Measurements from ENCODE around the gene CEBPG. TPM values are rescaled to one million over a fixed set of nuclear protein-coding genes. Genes with fewer than 3 reads are reported as not detected.

CEBPG gene
- total RNA-seq: 10 to 100 TPM; 13.1 to 18.3 (median 15.7) TPM
- polyA plus RNA-seq: 12.7 TPM
- long read RNA-seq, donor 1, full-length matches to known transcripts: 32 of 36 reads
- long read RNA-seq, donor 1, partial matches to known transcripts: 0 of 36 reads
- long read RNA-seq, donor 1, other reads (novel, unspliced or antisense): 4 of 36 reads
- long read RNA-seq, donor 2, full-length matches to known transcripts: 29 of 29 reads
- long read RNA-seq, donor 2, partial matches to known transcripts: 0 of 29 reads
- long read RNA-seq, donor 2, other reads (novel, unspliced or antisense): 0 of 29 reads
- long read RNA-seq, donor 3, full-length matches to known transcripts: 75 of 82 reads
- long read RNA-seq, donor 3, partial matches to known transcripts: 5 of 82 reads
- long read RNA-seq, donor 3, other reads (novel, unspliced or antisense): 2 of 82 reads
- long read RNA-seq, donor 4, full-length matches to known transcripts: 13 of 13 reads
- long read RNA-seq, donor 4, partial matches to known transcripts: 0 of 13 reads
- long read RNA-seq, donor 4, other reads (novel, unspliced or antisense): 0 of 13 reads

DNA sequence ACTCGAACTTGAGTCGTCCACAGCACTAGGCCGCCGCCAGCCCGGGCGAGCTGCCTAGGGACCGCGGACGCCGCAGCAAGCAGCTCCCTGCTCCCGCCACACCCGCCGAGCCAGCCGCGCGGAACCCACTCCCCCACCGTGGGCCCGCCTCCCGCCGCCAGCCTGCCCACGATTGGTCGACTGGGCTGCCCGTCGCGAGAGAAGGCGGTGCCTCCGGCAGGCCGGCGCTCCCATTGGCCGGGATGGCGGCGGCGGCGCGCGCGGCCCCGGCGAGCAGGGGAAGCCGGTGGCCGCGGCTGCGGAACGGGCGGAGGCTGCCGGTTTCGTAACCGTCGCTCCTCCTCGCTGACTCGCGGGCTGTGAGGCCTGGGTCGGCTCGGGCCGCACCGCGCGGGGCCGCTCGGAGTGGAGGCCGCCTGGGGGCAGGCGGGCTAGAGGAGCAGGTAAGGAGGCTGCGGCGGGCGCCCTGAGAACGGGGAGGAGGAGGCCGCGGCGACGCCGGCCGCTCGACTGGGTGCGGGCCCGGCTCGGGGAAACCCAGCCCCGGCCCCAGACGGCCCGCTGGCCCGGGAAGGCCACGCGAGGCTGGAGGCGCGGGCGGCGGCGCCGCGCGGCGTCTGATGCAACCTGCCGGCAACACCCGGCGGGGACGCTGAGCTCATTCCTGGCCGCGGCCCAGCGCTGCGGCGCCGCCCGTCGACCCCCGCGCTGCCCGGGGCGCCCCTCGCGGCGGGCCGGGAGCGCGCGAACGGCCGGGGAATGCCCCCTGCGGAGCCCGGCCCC lies at the start of gene CEBPG:
Gene CEBPG (plus strand): TSS at position 257 of the 783 bp plus-strand sequence. CDS start 5,531 bp downstream, outside the sequence.
- ATAC-seq (peak; percentile 99), DNase-seq (peak; percentile 94 to 98 (median 98))
- no peaks in the 10 kb centered on the region for H3K9me3 ChIP-seq (ENCODE audit: control insufficient read depth, low read length)
- H3K4me1 ChIP-seq (ENCODE audit: control insufficient read depth, insufficient read depth, low read length): peaks cover 6% of the 10 kb centered on the region
- H3K27ac ChIP-seq (ENCODE audit: low read length): peak within 1 kb of the TSS; percentile 99
- H3K27me3 ChIP-seq (ENCODE audit: control insufficient read depth, insufficient read depth): no peaks in the 10 kb centered on the region
- under 1% methylated on average over 117 of the region's 118 CpGs for WGBS
- intact Hi-C loops (cut with DNase I): loop anchor here in 1 of 4 donors (10.0 kb wide), 1 partner anchor 69 kb away; the partner anchor contains the start of gene CEBPA
- peak within 1 kb of the TSS; percentile 89 for H3K4me3 ChIP-seq (ENCODE audit: low read length)

DNA sequence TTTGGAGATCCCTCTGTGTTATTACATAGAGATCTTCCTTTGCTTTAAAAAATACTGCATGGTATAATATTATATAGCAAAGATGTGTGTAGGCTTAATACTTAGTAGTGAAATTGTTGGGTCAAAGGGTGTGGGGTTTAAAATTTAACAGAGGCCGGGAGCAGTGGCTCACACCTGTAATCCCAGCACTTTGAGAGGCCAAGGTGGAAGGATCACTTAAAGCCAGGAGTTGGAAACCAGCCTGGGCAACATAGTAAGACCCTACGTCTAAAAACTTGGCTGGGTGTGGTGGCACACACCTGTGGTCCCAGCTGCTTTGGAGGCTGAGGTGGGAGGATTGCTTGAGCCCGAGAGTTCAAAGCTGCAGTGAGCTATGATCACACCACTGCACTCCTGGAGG lies 48.9 kb upstream of the CEBPG start:
- Histone ChIP-seq H3K27ac (ENCODE audit: low read length) (no peak overlapping the region), H3K9me3 (ENCODE audit: control insufficient read depth, low read length) (peaks cover 2% of the 10 kb centered on the region), H3K4me3 (ENCODE audit: low read length) (no peak overlapping the region), H3K4me1 (ENCODE audit: control insufficient read depth, insufficient read depth, low read length) (no peaks in the 10 kb centered on the region), H3K27me3 (ENCODE audit: control insufficient read depth, insufficient read depth) (no peaks in the 10 kb centered on the region)
- 81% methylated on average over 3 of the region's 3 CpGs for WGBS
- no peak for ATAC-seq
- DNase-seq: no peak
- intact Hi-C loops (cut with DNase I): no loop called here

DNA sequence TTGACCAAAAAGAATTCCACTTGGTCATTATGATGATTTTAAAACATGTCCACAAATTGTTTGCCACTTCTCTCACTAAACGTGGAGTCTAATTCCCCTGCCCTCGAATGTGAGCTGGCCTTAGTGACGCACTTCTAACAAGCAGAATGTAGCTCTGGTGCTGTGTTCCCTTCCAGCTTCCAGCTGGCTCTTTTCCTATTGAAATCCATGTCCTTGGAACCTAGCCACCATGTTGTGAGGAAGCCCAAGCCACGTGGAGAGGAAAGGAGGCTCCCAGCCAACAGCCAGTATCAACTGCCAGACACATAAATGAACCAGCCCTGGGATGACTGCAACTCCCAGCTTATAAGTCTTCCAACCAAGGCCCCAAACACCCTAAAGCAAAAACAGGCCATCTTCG lies 47.6 kb upstream of the CEBPG start:
- 44% methylated on average over 5 of the region's 5 CpGs for WGBS
- intact Hi-C loops (cut with DNase I): no loop called here
- no peak overlapping the region for H3K27ac ChIP-seq (ENCODE audit: low read length)
- ATAC-seq: peak; percentile 49 to 72
- H3K4me3 ChIP-seq (ENCODE audit: low read length): no peak overlapping the region
- peaks cover 2% of the 10 kb centered on the region for H3K9me3 ChIP-seq (ENCODE audit: control insufficient read depth, low read length)
- peak in 2 of 3 donors; percentile 58 to 78 for DNase-seq
- H3K27me3 ChIP-seq (ENCODE audit: control insufficient read depth, insufficient read depth): no peaks in the 10 kb centered on the region
- H3K4me1 ChIP-seq (ENCODE audit: control insufficient read depth, insufficient read depth, low read length): peaks cover 2% of the 10 kb centered on the region

DNA sequence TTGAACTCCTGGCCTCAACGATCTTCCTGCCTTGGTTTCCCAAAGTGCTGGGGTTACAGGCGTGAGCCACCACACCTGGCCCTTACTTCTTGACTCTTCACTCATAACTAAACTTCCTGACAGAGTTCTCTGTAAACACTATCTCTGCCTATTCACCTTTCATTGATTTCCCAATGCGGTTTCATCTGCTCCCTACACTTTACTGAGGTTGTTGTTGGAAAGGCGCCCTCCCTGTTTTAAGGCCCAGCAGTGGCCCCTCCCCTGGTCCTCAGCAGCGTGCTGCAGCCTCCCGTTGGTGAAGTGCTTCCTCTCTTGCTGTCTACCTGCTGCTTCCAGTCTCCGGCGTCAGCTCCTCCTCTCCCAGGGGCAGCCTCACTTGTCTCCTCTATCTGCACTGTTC lies 44.4 kb upstream of the CEBPG start:
- Histone ChIP-seq H3K4me1 (ENCODE audit: control insufficient read depth, insufficient read depth, low read length) (peaks cover 2% of the 10 kb centered on the region), H3K27me3 (ENCODE audit: control insufficient read depth, insufficient read depth) (no peaks in the 10 kb centered on the region), H3K9me3 (ENCODE audit: control insufficient read depth, low read length) (peaks cover 2% of the 10 kb centered on the region), H3K4me3 (ENCODE audit: low read length) (no peak overlapping the region), H3K27ac (ENCODE audit: low read length) (no peak overlapping the region)
- WGBS: 65% methylated on average over 8 of the region's 8 CpGs
- DNase-seq (no peak), ATAC-seq (no peak)
- intact Hi-C loops (cut with DNase I): no loop called here

DNA sequence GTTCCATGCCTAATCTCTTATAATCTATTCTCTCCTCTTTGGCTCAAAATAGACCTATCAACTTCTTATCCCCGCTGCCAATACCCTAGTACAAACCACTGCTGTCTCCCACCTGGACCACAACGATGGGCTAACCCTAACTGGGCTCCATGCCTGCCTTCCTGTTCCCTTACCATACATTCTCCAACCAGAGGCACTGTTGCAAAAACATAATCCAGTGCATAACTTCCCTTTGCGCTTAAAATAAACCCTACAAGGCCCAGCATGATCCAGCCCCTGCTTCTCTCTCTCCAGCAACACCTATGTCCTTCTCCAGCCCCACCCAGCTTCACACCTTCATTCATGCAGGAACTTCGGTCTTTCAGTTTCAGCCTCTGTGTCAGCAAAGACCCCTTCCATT lies 43.8 kb upstream of the CEBPG start:
- Histone ChIP-seq H3K9me3 (ENCODE audit: control insufficient read depth, low read length) (peaks cover 2% of the 10 kb centered on the region), H3K4me3 (ENCODE audit: low read length) (no peak overlapping the region), H3K27me3 (ENCODE audit: control insufficient read depth, insufficient read depth) (no peaks in the 10 kb centered on the region), H3K27ac (ENCODE audit: low read length) (no peak overlapping the region), H3K4me1 (ENCODE audit: control insufficient read depth, insufficient read depth, low read length) (peaks cover 2% of the 10 kb centered on the region)
- 75% methylated on average over 4 of the region's 4 CpGs for WGBS
- intact Hi-C loops (cut with DNase I): no loop called here
- no peak for DNase-seq
- no peak for ATAC-seq

DNA sequence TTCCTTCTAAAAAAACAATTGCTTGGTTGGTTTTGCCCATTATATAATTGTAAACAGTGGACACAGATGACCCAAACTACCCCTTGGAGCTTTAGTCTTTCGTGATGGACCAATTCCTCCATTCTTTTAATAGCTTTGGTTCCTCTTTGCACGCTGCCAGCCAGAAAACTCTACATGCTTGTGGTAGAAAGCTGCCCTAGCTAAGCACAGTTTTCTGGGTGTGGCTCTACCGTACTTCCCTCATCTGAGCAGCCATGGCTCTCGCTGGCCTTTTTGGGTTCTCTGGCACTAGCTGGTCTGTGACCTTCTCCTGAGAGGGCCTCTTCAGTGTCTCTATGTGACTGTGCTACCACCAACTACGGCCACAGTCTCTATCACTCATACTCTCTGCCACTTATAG lies 41.3 kb upstream of the CEBPG start:
- H3K27ac ChIP-seq (ENCODE audit: low read length): no peak overlapping the region
- H3K4me1 ChIP-seq (ENCODE audit: control insufficient read depth, insufficient read depth, low read length): peaks cover 2% of the 10 kb centered on the region
- no peak for DNase-seq
- H3K4me3 ChIP-seq (ENCODE audit: low read length): no peak overlapping the region
- WGBS: 74% methylated on average over 5 of the region's 5 CpGs
- H3K9me3 ChIP-seq (ENCODE audit: control insufficient read depth, low read length): no peaks in the 10 kb centered on the region
- no peaks in the 10 kb centered on the region for H3K27me3 ChIP-seq (ENCODE audit: control insufficient read depth, insufficient read depth)
- peak; percentile 29 to 47 for ATAC-seq
- intact Hi-C loops (cut with DNase I): no loop called here

DNA sequence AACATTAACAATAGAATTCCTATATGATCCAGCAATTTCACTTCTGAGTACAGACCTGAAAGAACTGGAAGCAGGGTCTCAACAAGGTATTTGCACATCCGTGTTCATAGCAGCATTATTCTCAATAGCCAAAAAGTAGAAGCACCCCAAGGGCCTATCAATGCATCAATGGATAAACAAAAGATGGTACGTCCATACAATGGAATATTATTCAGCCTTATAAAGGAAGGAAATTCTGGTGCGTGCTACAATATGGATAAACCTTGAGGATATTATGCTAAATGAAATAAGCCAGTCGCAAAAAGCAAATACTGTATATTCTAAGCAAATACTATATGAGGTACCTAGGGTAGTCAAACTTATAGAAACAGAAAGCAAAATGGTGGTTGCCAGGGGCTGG lies 40.4 kb upstream of the CEBPG start:
- Histone ChIP-seq H3K9me3 (ENCODE audit: control insufficient read depth, low read length) (no peaks in the 10 kb centered on the region), H3K4me3 (ENCODE audit: low read length) (no peak overlapping the region), H3K27me3 (ENCODE audit: control insufficient read depth, insufficient read depth) (no peaks in the 10 kb centered on the region), H3K4me1 (ENCODE audit: control insufficient read depth, insufficient read depth, low read length) (peaks cover 2% of the 10 kb centered on the region), H3K27ac (ENCODE audit: low read length) (no peak overlapping the region)
- DNase-seq (no peak), ATAC-seq (no peak)
- WGBS: 92% methylated on average over 4 of the region's 4 CpGs
- intact Hi-C loops (cut with DNase I): no loop called here

DNA sequence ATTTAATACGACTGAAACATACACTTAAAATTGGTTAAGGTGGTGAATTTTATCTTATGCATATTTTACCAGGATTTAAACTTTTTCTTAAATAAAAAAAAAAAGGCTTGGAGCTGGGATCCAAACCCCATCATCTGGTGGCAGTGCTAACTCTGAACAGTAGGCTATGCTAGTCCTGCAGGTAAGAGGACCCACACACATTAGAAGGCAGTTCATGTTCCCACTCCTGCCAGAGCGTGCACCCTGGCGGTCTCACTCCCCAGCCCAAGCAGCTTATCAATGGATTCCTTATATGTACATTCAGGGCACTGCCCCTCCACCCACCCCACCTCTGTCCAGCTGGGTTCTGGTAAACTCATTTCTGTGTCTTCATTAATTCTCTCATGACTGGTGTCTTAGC lies 39.9 kb upstream of the CEBPG start:
- Histone ChIP-seq H3K27me3 (ENCODE audit: control insufficient read depth, insufficient read depth) (no peaks in the 10 kb centered on the region), H3K27ac (ENCODE audit: low read length) (no peak overlapping the region), H3K4me3 (ENCODE audit: low read length) (no peak overlapping the region), H3K4me1 (ENCODE audit: control insufficient read depth, insufficient read depth, low read length) (peaks cover 2% of the 10 kb centered on the region), H3K9me3 (ENCODE audit: control insufficient read depth, low read length) (no peaks in the 10 kb centered on the region)
- WGBS: 72% methylated on average over 3 of the region's 3 CpGs
- intact Hi-C loops (cut with DNase I): no loop called here
- DNase-seq: no peak
- ATAC-seq: no peak

DNA sequence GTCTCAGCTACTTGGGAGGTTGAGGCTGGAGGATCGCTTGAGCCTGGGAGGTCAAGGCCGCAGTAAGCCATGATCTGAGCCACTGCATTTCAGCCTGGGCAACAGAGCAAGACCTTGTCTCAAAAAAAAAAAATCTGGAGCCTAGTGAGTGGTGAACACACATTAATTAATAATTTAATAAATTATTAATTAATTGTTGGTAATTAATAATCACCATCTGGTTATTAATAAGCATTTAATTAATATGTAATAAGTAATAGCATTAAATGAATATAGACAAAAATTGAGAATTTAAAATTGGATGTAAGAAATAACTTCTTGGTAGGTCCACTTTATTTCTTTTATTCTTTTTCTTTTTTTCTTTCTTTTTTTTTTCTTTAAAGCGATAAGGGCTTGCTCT lies 39.2 kb upstream of the CEBPG start:
- DNase-seq: no peak
- Histone ChIP-seq H3K4me3 (ENCODE audit: low read length) (no peak overlapping the region), H3K27ac (ENCODE audit: low read length) (no peak overlapping the region), H3K9me3 (ENCODE audit: control insufficient read depth, low read length) (no peaks in the 10 kb centered on the region), H3K4me1 (ENCODE audit: control insufficient read depth, insufficient read depth, low read length) (peaks cover 2% of the 10 kb centered on the region), H3K27me3 (ENCODE audit: control insufficient read depth, insufficient read depth) (no peaks in the 10 kb centered on the region)
- intact Hi-C loops (cut with DNase I): no loop called here
- 97% methylated on average over 3 of the region's 3 CpGs for WGBS
- no peak for ATAC-seq

DNA sequence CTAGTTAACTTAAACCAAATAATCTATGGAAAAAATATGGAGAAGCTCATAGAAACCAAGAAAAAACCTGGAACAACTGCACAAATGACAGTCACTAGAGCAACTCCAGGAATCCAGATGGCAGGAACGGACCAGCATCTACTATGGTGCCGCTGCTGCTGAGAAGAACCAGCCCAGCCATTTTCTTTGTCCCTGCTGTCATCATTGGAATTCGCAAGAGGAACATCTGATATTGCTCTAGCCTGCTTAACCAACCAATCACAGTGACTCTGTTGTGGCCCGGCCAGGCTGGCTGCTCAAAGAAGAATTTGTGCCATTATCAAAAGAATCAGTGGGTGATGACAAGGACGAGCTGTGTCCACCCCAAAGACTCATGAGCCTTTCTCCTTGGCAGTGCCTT lies 38.1 kb upstream of the CEBPG start:
- Histone ChIP-seq H3K4me3 (ENCODE audit: low read length) (no peak overlapping the region), H3K4me1 (ENCODE audit: control insufficient read depth, insufficient read depth, low read length) (no peaks in the 10 kb centered on the region), H3K9me3 (ENCODE audit: control insufficient read depth, low read length) (no peaks in the 10 kb centered on the region), H3K27ac (ENCODE audit: low read length) (no peak overlapping the region), H3K27me3 (ENCODE audit: control insufficient read depth, insufficient read depth) (no peaks in the 10 kb centered on the region)
- DNase-seq (no peak), ATAC-seq (no peak)
- WGBS: 59% methylated on average over 5 of the region's 5 CpGs
- intact Hi-C loops (cut with DNase I): no loop called here

Measured in right cardiac atrium (tissue), 5 donors.